GM10847 (cell line): ENCODE measurements around the gene ITGAD.

ENCODE experiments used
- POLR2A ChIP-seq: IDR thresholded peaks from 2 replicates; pipeline ENCODE4 v1.6.1; 2011; ENCODE audit not compliant: insufficient read length; ENCODE audit errors: extremely low read depth

ITGAD gene

GRCh38 chr16:31361201-31362110, 31.7 kb upstream of the ITGAD start:
- no peak for TF ChIP-seq POLR2A

GRCh38 chr16:31362476-31363405, 30.4 kb upstream of the ITGAD start:
- no peak for TF ChIP-seq POLR2A

- TF ChIP-seq POLR2A: no peak
Observed at GRCh38 chr16:31363721-31364120, 29.4 kb upstream of the ITGAD start.

GRCh38 chr16:31364421-31364820, 28.7 kb upstream of the ITGAD start:
- no peak for TF ChIP-seq POLR2A

GRCh38 chr16:31365131-31365865, 27.8 kb upstream of the ITGAD start:
- TF ChIP-seq POLR2A: no peak

- TF ChIP-seq POLR2A: no peak
Observed at GRCh38 chr16:31367853-31368252, 25.3 kb upstream of the ITGAD start.

- TF ChIP-seq POLR2A: no peak
Observed at GRCh38 chr16:31371008-31371407, 22.1 kb upstream of the ITGAD start.

- no peak for TF ChIP-seq POLR2A
Observed at GRCh38 chr16:31371619-31372484, 21.3 kb upstream of the ITGAD start.

GRCh38 chr16:31373235-31373634, 19.9 kb upstream of the ITGAD start:
- no peak for TF ChIP-seq POLR2A

- no peak for TF ChIP-seq POLR2A
Observed at GRCh38 chr16:31375231-31375630, 17.9 kb upstream of the ITGAD start.

- TF ChIP-seq POLR2A: no peak
Observed at GRCh38 chr16:31376705-31377104, 16.4 kb upstream of the ITGAD start.

- no peak for TF ChIP-seq POLR2A
Observed at GRCh38 chr16:31377210-31377903, 15.8 kb upstream of the ITGAD start.

- no peak for TF ChIP-seq POLR2A
Observed at GRCh38 chr16:31380201-31380600, 12.9 kb upstream of the ITGAD start.
